ENCODE data around the gene C16orf74.

The C16orf74 gene

GRCh38 chr16:85754413-85754812 lies 3.5 kb upstream of the C16orf74 start:
- Histone ChIP-seq H3K36me3 (ENCODE audit: control insufficient read depth, insufficient read depth, low read length) (no peaks in the 10 kb centered on the region), H3K9me3 (ENCODE audit: control insufficient read depth, insufficient read depth, low read length) (no peaks in the 10 kb centered on the region), H3K4me1 (ENCODE audit: control insufficient read depth, insufficient read depth, low read length) (peaks cover 21% of the 10 kb centered on the region), H3K4me3 (ENCODE audit: low read depth, low read length) (no peak overlapping the region), H3K27me3 (ENCODE audit: control insufficient read depth, insufficient read depth, low read length) (peaks cover 8% of the 10 kb centered on the region), H3K9ac (ENCODE audit: low read depth, low read length) (no peak overlapping the region)

- Histone ChIP-seq H3K9me3 (ENCODE audit: control insufficient read depth, insufficient read depth, low read length) (no peaks in the 10 kb centered on the region), H3K4me3 (ENCODE audit: low read depth, low read length) (no peak overlapping the region), H3K4me1 (ENCODE audit: control insufficient read depth, insufficient read depth, low read length) (peaks cover 22% of the 10 kb centered on the region), H3K27me3 (ENCODE audit: control insufficient read depth, insufficient read depth, low read length) (peaks cover 8% of the 10 kb centered on the region), H3K36me3 (ENCODE audit: control insufficient read depth, insufficient read depth, low read length) (no peaks in the 10 kb centered on the region), H3K9ac (ENCODE audit: low read depth, low read length) (no peak overlapping the region)
Measured at GRCh38 chr16:85753976-85754375, 3.1 kb upstream of the C16orf74 start.

GRCh38 chr16:85753559-85753958 lies 2.7 kb upstream of the C16orf74 start:
- Histone ChIP-seq H3K4me3 (ENCODE audit: low read depth, low read length) (no peak overlapping the region), H3K36me3 (ENCODE audit: control insufficient read depth, insufficient read depth, low read length) (no peaks in the 10 kb centered on the region), H3K9me3 (ENCODE audit: control insufficient read depth, insufficient read depth, low read length) (no peaks in the 10 kb centered on the region), H3K9ac (ENCODE audit: low read depth, low read length) (no peak overlapping the region), H3K27me3 (ENCODE audit: control insufficient read depth, insufficient read depth, low read length) (peaks cover 8% of the 10 kb centered on the region), H3K4me1 (ENCODE audit: control insufficient read depth, insufficient read depth, low read length) (peaks cover 22% of the 10 kb centered on the region)

GRCh38 chr16:85752511-85753420 lies 1.9 kb upstream of the C16orf74 start:
- no peak overlapping the region for H3K9ac ChIP-seq (ENCODE audit: low read depth, low read length)

GRCh38 chr16:85751698-85752501 lies 1.0 kb upstream of the C16orf74 start:
- H3K27me3 ChIP-seq (ENCODE audit: control insufficient read depth, insufficient read depth, low read length): peaks cover 8% of the 10 kb centered on the region
- no peak overlapping the region for H3K9ac ChIP-seq (ENCODE audit: low read depth, low read length)
- H3K36me3 ChIP-seq (ENCODE audit: control insufficient read depth, insufficient read depth, low read length): no peaks in the 10 kb centered on the region
- peaks cover 22% of the 10 kb centered on the region for H3K4me1 ChIP-seq (ENCODE audit: control insufficient read depth, insufficient read depth, low read length)
- no peaks in the 10 kb centered on the region for H3K9me3 ChIP-seq (ENCODE audit: control insufficient read depth, insufficient read depth, low read length)
- H3K4me3 ChIP-seq (ENCODE audit: low read depth, low read length): peak overlapping the region; percentile 60

More at GRCh38 chr16:85752511-85753420, 1.9 kb upstream of the C16orf74 start:
- H3K4me1 ChIP-seq (ENCODE audit: control insufficient read depth, insufficient read depth, low read length): peaks cover 22% of the 10 kb centered on the region
- peaks cover 8% of the 10 kb centered on the region for H3K27me3 ChIP-seq (ENCODE audit: control insufficient read depth, insufficient read depth, low read length)
- no peaks in the 10 kb centered on the region for H3K36me3 ChIP-seq (ENCODE audit: control insufficient read depth, insufficient read depth, low read length)
- H3K9me3 ChIP-seq (ENCODE audit: control insufficient read depth, insufficient read depth, low read length): no peaks in the 10 kb centered on the region
- peak overlapping the region; percentile 37 for H3K4me3 ChIP-seq (ENCODE audit: low read depth, low read length)

- no peaks in the 10 kb centered on the region for H3K9me3 ChIP-seq (ENCODE audit: control insufficient read depth, insufficient read depth, low read length)
- H3K9ac ChIP-seq (ENCODE audit: low read depth, low read length): no peak overlapping the region
- no peaks in the 10 kb centered on the region for H3K36me3 ChIP-seq (ENCODE audit: control insufficient read depth, insufficient read depth, low read length)
- H3K27me3 ChIP-seq (ENCODE audit: control insufficient read depth, insufficient read depth, low read length): peaks cover 8% of the 10 kb centered on the region
- peaks cover 27% of the 10 kb centered on the region for H3K4me1 ChIP-seq (ENCODE audit: control insufficient read depth, insufficient read depth, low read length)
- peak overlapping the region; percentile 60 for H3K4me3 ChIP-seq (ENCODE audit: low read depth, low read length)
Measured at GRCh38 chr16:85750146-85750826, 610 bp downstream of the C16orf74 start.

GRCh38 chr16:85749771-85750145 lies 1.1 kb downstream of the C16orf74 start:
- Histone ChIP-seq H3K4me3 (ENCODE audit: low read depth, low read length) (peak overlapping the region; percentile 60), H3K4me1 (ENCODE audit: control insufficient read depth, insufficient read depth, low read length) (peaks cover 27% of the 10 kb centered on the region), H3K9ac (ENCODE audit: low read depth, low read length) (no peak overlapping the region), H3K36me3 (ENCODE audit: control insufficient read depth, insufficient read depth, low read length) (no peaks in the 10 kb centered on the region), H3K9me3 (ENCODE audit: control insufficient read depth, insufficient read depth, low read length) (no peaks in the 10 kb centered on the region), H3K27me3 (ENCODE audit: control insufficient read depth, insufficient read depth, low read length) (peaks cover 8% of the 10 kb centered on the region)

- Histone ChIP-seq H3K36me3 (ENCODE audit: control insufficient read depth, insufficient read depth, low read length) (no peaks in the 10 kb centered on the region), H3K27me3 (ENCODE audit: control insufficient read depth, insufficient read depth, low read length) (peaks cover under 1% of the 10 kb centered on the region), H3K4me1 (ENCODE audit: control insufficient read depth, insufficient read depth, low read length) (peaks cover 9% of the 10 kb centered on the region), H3K4me3 (ENCODE audit: low read depth, low read length) (no peak overlapping the region), H3K9ac (ENCODE audit: low read depth, low read length) (no peak overlapping the region), H3K9me3 (ENCODE audit: control insufficient read depth, insufficient read depth, low read length) (no peaks in the 10 kb centered on the region)
Measured at GRCh38 chr16:85746460-85747215, 4.3 kb downstream of the C16orf74 start.

GRCh38 chr16:85738923-85739715 lies 11.8 kb downstream of the C16orf74 start:
- Histone ChIP-seq H3K36me3 (ENCODE audit: control insufficient read depth, insufficient read depth, low read length) (no peaks in the 10 kb centered on the region), H3K9me3 (ENCODE audit: control insufficient read depth, insufficient read depth, low read length) (no peaks in the 10 kb centered on the region), H3K27me3 (ENCODE audit: control insufficient read depth, insufficient read depth, low read length) (no peaks in the 10 kb centered on the region), H3K9ac (ENCODE audit: low read depth, low read length) (no peak overlapping the region), H3K4me1 (ENCODE audit: control insufficient read depth, insufficient read depth, low read length) (peaks cover 1% of the 10 kb centered on the region), H3K4me3 (ENCODE audit: low read depth, low read length) (no peak overlapping the region)

- Histone ChIP-seq H3K36me3 (ENCODE audit: control insufficient read depth, insufficient read depth, low read length) (no peaks in the 10 kb centered on the region), H3K4me1 (ENCODE audit: control insufficient read depth, insufficient read depth, low read length) (peaks cover 3% of the 10 kb centered on the region), H3K9ac (ENCODE audit: low read depth, low read length) (no peak overlapping the region), H3K27me3 (ENCODE audit: control insufficient read depth, insufficient read depth, low read length) (no peaks in the 10 kb centered on the region), H3K4me3 (ENCODE audit: low read depth, low read length) (no peak overlapping the region), H3K9me3 (ENCODE audit: control insufficient read depth, insufficient read depth, low read length) (no peaks in the 10 kb centered on the region)
Measured at GRCh38 chr16:85736921-85737320, 14.0 kb downstream of the C16orf74 start.

Data from iPS-15b (cell line).